Activated T-helper 2 cell treated with anti-CD3 and anti-CD28 coated beads, Interferon-gamma antibody, Interleukin-2, Interleukin-4, amounts not matched to agents 10 μg/mL and 5 μg/mL and 100 μg/mL, durations not matched to agents 14 hours and 24 hours and 36 hours (primary cell): ENCODE measurements around the gene ARSK. TPM values are rescaled to one million over a fixed set of nuclear protein-coding genes. Genes with fewer than 3 reads are reported as not detected.

Experiments used
- DNase-seq: peaks from one replicate; pipeline ENCODE4 v3.0.0; 2021; ENCODE audit warnings: low spot score
- H3K27ac Mint-ChIP-seq: one replicate; pipeline ENCODE4 v1.8.0; 2021; ENCODE audit warnings: mixed read lengths
- H3K27me3 Mint-ChIP-seq: one replicate; pipeline ENCODE4 v1.8.0; 2021; ENCODE audit warnings: low read depth, mixed read lengths
- H3K36me3 Mint-ChIP-seq: one replicate; pipeline ENCODE4 v1.8.0; 2021; ENCODE audit warnings: low read depth, mixed read lengths
- H3K4me1 Mint-ChIP-seq: one replicate; pipeline ENCODE4 v1.8.0; 2021; ENCODE audit warnings: low read depth, mixed read lengths
- H3K4me3 Mint-ChIP-seq: one replicate; pipeline ENCODE4 v1.8.0; 2021; ENCODE audit warnings: low read depth, mild to moderate bottlenecking, moderate library complexity, mixed read lengths
- H3K9me3 Mint-ChIP-seq: one replicate; pipeline ENCODE4 v1.8.0; 2021; ENCODE audit warnings: mixed read lengths
- intact Hi-C: fragments of 100-400 bp; cut with micrococcal nuclease; formaldehyde crosslinking; loops from one replicate; pipeline ENCODE4 v1.15.1; 2023
- total RNA-seq: library from RNA; stranded (reverse); gene quantifications from 2 replicates; pipeline ENCODE4 v1.2.3, GENCODE V29; 2022

ARSK gene
- total RNA-seq, 1 donor from 2014 or later: 4.6 TPM

- no peaks in the 10 kb centered on the region for H3K9me3 Mint-ChIP-seq
- no peaks in the 10 kb centered on the region for H3K4me1 Mint-ChIP-seq
- H3K27ac Mint-ChIP-seq: no peak overlapping the region
- DNase-seq: no peak
- intact Hi-C loops: no loop called here
- H3K36me3 Mint-ChIP-seq: peaks cover 8% of the 10 kb centered on the region
- no peak overlapping the region for H3K4me3 Mint-ChIP-seq
- H3K27me3 Mint-ChIP-seq: no peaks in the 10 kb centered on the region
These were observed 26.7 kb downstream of the ARSK start for GRCh38 chr5:95581576-95581975.

GRCh38 chr5:95583992-95584391, 29.1 kb downstream of the ARSK start:
- peaks cover 8% of the 10 kb centered on the region for H3K36me3 Mint-ChIP-seq
- no peak overlapping the region for H3K4me3 Mint-ChIP-seq
- intact Hi-C loops: no loop called here
- no peaks in the 10 kb centered on the region for H3K27me3 Mint-ChIP-seq
- no peaks in the 10 kb centered on the region for H3K9me3 Mint-ChIP-seq
- no peaks in the 10 kb centered on the region for H3K4me1 Mint-ChIP-seq
- no peak for DNase-seq
- H3K27ac Mint-ChIP-seq: no peak overlapping the region

GRCh38 chr5:95590880-95591279, 36.0 kb downstream of the ARSK start:
- Mint-ChIP-seq H3K4me1 (peaks cover 30% of the 10 kb centered on the region), H3K27me3 (no peaks in the 10 kb centered on the region), H3K27ac (peak overlapping the region; percentile 65), H3K36me3 (peaks cover 3% of the 10 kb centered on the region), H3K9me3 (no peaks in the 10 kb centered on the region), H3K4me3 (peak overlapping the region; percentile 3)
- intact Hi-C loops: loop anchor here (1.0 to 2.0 kb wide), 7 partner anchors 24 to 689 kb away; partner anchors contain the start of genes GPR150 and SKIC3
- DNase-seq: no peak

- Mint-ChIP-seq H3K27ac (peak overlapping the region; percentile 65), H3K4me3 (no peak overlapping the region), H3K4me1 (peaks cover 30% of the 10 kb centered on the region), H3K27me3 (no peaks in the 10 kb centered on the region), H3K36me3 (peaks cover 3% of the 10 kb centered on the region), H3K9me3 (no peaks in the 10 kb centered on the region)
- intact Hi-C loops: loop anchor here (1.0 to 2.0 kb wide), 7 partner anchors 24 to 689 kb away; partner anchors contain the start of genes GPR150 and SKIC3
- no peak for DNase-seq
These were observed 36.6 kb downstream of the ARSK start for GRCh38 chr5:95591490-95591901.

GRCh38 chr5:95595289-95595931, 40.5 kb downstream of the ARSK start:
- Mint-ChIP-seq H3K36me3 (peaks cover 3% of the 10 kb centered on the region), H3K9me3 (no peaks in the 10 kb centered on the region), H3K4me3 (no peak overlapping the region), H3K27me3 (no peaks in the 10 kb centered on the region), H3K4me1 (peaks cover 24% of the 10 kb centered on the region), H3K27ac (no peak overlapping the region)
- no peak for DNase-seq
- intact Hi-C loops: no loop called here

GRCh38 chr5:95599252-95599651, 44.4 kb downstream of the ARSK start:
- intact Hi-C loops: no loop called here
- H3K27ac Mint-ChIP-seq: no peak overlapping the region
- DNase-seq: no peak
- H3K4me3 Mint-ChIP-seq: no peak overlapping the region
- H3K9me3 Mint-ChIP-seq: no peaks in the 10 kb centered on the region
- peaks cover 3% of the 10 kb centered on the region for H3K36me3 Mint-ChIP-seq
- no peaks in the 10 kb centered on the region for H3K4me1 Mint-ChIP-seq
- no peaks in the 10 kb centered on the region for H3K27me3 Mint-ChIP-seq

GRCh38 chr5:95600557-95600956, 45.7 kb downstream of the ARSK start:
- H3K4me1 Mint-ChIP-seq: no peaks in the 10 kb centered on the region
- DNase-seq: no peak
- H3K4me3 Mint-ChIP-seq: no peak overlapping the region
- H3K36me3 Mint-ChIP-seq: peaks cover 3% of the 10 kb centered on the region
- no peak overlapping the region for H3K27ac Mint-ChIP-seq
- H3K9me3 Mint-ChIP-seq: no peaks in the 10 kb centered on the region
- intact Hi-C loops: no loop called here
- no peaks in the 10 kb centered on the region for H3K27me3 Mint-ChIP-seq

- intact Hi-C loops: no loop called here
- H3K4me3 Mint-ChIP-seq: no peak overlapping the region
These were observed 50.9 kb downstream of the ARSK start for GRCh38 chr5:95605786-95606185.

GRCh38 chr5:95606419-95606818, 51.5 kb downstream of the ARSK start:
- Mint-ChIP-seq H3K9me3 (no peaks in the 10 kb centered on the region), H3K27ac (no peak overlapping the region), H3K4me3 (no peak overlapping the region), H3K4me1 (no peaks in the 10 kb centered on the region), H3K27me3 (no peaks in the 10 kb centered on the region), H3K36me3 (no peaks in the 10 kb centered on the region)
- DNase-seq: no peak
- intact Hi-C loops: no loop called here

More at GRCh38 chr5:95605786-95606185, 50.9 kb downstream of the ARSK start:
- no peaks in the 10 kb centered on the region for H3K4me1 Mint-ChIP-seq
- no peak overlapping the region for H3K27ac Mint-ChIP-seq
- no peak for DNase-seq
- H3K9me3 Mint-ChIP-seq: no peaks in the 10 kb centered on the region
- H3K27me3 Mint-ChIP-seq: no peaks in the 10 kb centered on the region
- peaks cover 3% of the 10 kb centered on the region for H3K36me3 Mint-ChIP-seq

GRCh38 chr5:95609711-95610110, 54.8 kb downstream of the ARSK start:
- no peak overlapping the region for H3K4me3 Mint-ChIP-seq
- H3K27ac Mint-ChIP-seq: no peak overlapping the region
- H3K4me1 Mint-ChIP-seq: no peaks in the 10 kb centered on the region
- H3K36me3 Mint-ChIP-seq: peaks cover 17% of the 10 kb centered on the region
- H3K9me3 Mint-ChIP-seq: peaks cover 8% of the 10 kb centered on the region
- no peaks in the 10 kb centered on the region for H3K27me3 Mint-ChIP-seq
- intact Hi-C loops: no loop called here
- DNase-seq: no peak

GRCh38 chr5:95610546-95610945, 55.6 kb downstream of the ARSK start:
- Mint-ChIP-seq H3K36me3 (peaks cover 21% of the 10 kb centered on the region), H3K4me3 (no peak overlapping the region), H3K9me3 (peaks cover 8% of the 10 kb centered on the region), H3K4me1 (peaks cover 6% of the 10 kb centered on the region), H3K27me3 (no peaks in the 10 kb centered on the region), H3K27ac (no peak overlapping the region)
- intact Hi-C loops: no loop called here
- DNase-seq: no peak

- Mint-ChIP-seq H3K9me3 (peaks cover 8% of the 10 kb centered on the region), H3K27me3 (no peaks in the 10 kb centered on the region), H3K4me3 (no peak overlapping the region), H3K27ac (no peak overlapping the region), H3K36me3 (peaks cover 21% of the 10 kb centered on the region), H3K4me1 (peaks cover 6% of the 10 kb centered on the region)
- intact Hi-C loops: no loop called here
- DNase-seq: no peak
These were observed 56.5 kb downstream of the ARSK start for GRCh38 chr5:95611396-95611795.

- no peak for DNase-seq
- no peak overlapping the region for H3K27ac Mint-ChIP-seq
- peaks cover 7% of the 10 kb centered on the region for H3K4me1 Mint-ChIP-seq
- peaks cover 21% of the 10 kb centered on the region for H3K36me3 Mint-ChIP-seq
- H3K4me3 Mint-ChIP-seq: no peak overlapping the region
- intact Hi-C loops: no loop called here
- peaks cover 8% of the 10 kb centered on the region for H3K9me3 Mint-ChIP-seq
- H3K27me3 Mint-ChIP-seq: peaks cover 3% of the 10 kb centered on the region
These were observed 58.6 kb downstream of the ARSK start for GRCh38 chr5:95613514-95613913.

- H3K27ac Mint-ChIP-seq: no peak overlapping the region
- H3K4me3 Mint-ChIP-seq: no peak overlapping the region
- peaks cover 15% of the 10 kb centered on the region for H3K27me3 Mint-ChIP-seq
- DNase-seq: no peak
- intact Hi-C loops: loop anchor here (1.0 kb wide), 1 partner anchor 24 kb away; no protein-coding TSS in a partner anchor
- H3K4me1 Mint-ChIP-seq: peaks cover 22% of the 10 kb centered on the region
- peaks cover 21% of the 10 kb centered on the region for H3K36me3 Mint-ChIP-seq
- H3K9me3 Mint-ChIP-seq: peaks cover 8% of the 10 kb centered on the region
These were observed 60.2 kb downstream of the ARSK start for GRCh38 chr5:95615164-95615467.
